ENCODE results near the gene IFNA7.
"Not testable (repeated sequence)": the region's sequence is repeated elsewhere in the genome, so short reads cannot be mapped to it uniquely, and the experiment has no call there.

The IFNA7 gene

DNA sequence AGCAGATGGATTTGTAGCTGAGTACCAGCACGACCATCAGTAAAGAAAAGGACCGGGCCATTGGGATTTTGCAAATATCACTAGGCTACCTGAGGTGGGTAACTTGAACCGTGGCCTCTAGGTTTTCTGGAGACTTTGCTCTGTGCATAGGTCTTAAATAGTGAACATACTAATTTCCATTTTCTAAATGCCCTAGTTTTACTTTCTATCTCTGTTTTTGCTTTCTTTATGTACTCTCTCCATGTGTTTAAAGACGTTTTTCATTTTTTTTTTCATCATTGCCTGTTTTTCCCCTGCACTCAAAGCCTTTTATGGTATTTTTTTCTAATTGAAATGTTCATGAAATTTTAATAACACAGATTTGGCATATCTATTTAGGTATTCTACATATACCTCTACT, at the start of gene IFNA7:
Gene IFNA7, minus strand, starts transcription at position 101 of the 400 bp plus-strand sequence. Its CDS starts 40 bp downstream, at position 61.
- DNase-seq (ENCODE audit: low read depth in 2 of 2), result not testable (repeated sequence)

DNA sequence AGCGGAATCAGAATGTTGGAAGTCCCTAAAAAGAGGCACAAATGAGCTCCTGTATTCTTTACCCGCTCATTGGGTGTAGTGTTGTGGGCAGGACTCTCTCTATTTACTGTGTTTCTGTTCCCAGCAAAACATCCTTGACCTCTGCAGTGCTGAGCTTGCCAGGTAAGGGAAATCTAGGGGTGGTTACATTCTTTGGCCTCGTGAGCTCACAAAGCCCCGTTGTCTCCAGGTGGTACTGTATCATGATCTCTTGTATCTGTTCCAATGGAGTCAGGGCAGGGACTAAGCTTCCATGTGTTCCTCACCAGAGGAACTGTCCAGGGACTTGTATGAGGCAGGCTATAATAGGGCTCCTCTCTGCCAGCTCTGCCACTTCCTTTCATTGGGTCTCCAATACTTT, 49.6 kb upstream of the IFNA7 start:
- no peak for DNase-seq (ENCODE audit: low read depth in 2 of 2)

DNA sequence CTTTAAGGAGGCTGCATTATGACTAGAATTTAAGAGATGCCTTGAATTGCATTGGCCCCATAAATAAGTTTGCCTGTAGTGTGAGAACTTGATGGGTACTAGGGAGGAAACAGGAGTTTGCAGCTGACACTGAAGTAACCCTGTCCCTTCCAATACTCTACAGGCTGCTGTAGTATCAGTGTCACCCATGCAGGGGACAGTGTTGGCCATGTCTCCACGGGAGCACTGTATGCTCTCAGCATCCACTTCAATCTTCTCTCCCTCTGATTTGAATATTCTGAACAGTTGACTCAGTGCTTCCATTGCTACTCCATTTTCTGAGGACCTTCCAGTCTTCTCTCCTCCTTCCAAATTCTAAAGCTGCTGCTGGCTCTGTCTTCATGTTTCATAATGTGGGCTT, 49.2 kb upstream of the IFNA7 start:
- DNase-seq (ENCODE audit: low read depth in 2 of 2), result no peak

DNA sequence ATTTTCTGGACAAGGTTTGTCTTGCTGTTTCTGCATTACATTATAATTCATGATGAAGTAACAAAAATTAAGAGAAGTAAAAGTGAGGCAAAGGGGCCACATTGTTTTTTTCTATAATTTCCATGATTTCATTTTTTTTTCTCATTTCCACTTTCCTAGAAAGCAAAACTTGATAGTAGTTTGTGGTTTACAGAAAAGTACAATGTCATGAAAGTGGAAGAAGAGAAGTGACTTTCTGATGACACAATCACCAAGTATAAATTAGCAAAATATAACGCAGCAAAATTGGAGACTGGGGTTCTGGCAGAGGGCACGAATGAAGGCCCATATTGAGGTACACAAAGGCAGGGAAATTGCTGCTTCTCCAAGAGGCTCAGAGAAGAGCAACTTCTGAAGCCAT, 42.8 kb upstream of the IFNA7 start:
- no peak for DNase-seq (ENCODE audit: low read depth in 2 of 2)

DNA sequence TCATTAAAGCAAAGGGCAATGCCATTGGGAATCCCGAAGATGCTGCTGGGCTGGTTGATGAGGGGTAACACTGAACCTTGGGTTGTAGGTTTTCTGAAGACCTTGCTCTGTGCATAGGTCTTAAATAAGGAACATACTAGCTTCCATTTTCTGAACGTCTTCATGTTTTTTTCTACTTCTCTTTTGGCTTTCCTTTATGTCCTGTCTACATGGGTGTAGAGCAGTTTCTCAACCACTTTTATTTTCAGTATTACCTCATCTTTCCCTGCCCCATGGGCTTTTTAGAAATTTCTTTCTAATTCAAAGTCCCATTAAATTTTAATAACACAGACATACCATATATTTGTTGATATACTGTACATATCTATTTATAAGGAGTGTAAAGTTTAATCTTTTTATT, 37.9 kb upstream of the IFNA7 start, which contains the start of gene IFNA14:
Gene IFNA14, minus strand, starts transcription at position 95 of the 400 bp plus-strand sequence. Its CDS starts 70 bp downstream, at position 25.
- no peak for DNase-seq (ENCODE audit: low read depth in 2 of 2)

DNA sequence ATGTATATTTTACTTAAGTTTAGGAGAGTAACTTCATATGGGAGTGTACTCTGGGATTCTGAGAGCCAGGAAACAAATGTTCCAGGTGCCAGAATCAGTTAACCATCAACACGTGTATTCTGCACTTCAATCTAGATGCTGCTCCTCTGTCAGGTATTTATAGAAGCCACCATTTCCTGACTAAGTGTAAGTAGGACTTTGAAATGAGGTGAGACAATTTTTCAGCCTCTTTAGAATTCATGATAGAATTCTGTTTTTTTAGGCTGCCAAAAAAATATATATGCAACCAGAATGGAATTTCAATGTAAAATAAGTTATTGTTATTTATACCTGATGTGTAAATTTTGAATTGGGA, 34.3 kb upstream of the IFNA7 start:
- not testable (repeated sequence) for DNase-seq (ENCODE audit: low read depth in 2 of 2)

DNA sequence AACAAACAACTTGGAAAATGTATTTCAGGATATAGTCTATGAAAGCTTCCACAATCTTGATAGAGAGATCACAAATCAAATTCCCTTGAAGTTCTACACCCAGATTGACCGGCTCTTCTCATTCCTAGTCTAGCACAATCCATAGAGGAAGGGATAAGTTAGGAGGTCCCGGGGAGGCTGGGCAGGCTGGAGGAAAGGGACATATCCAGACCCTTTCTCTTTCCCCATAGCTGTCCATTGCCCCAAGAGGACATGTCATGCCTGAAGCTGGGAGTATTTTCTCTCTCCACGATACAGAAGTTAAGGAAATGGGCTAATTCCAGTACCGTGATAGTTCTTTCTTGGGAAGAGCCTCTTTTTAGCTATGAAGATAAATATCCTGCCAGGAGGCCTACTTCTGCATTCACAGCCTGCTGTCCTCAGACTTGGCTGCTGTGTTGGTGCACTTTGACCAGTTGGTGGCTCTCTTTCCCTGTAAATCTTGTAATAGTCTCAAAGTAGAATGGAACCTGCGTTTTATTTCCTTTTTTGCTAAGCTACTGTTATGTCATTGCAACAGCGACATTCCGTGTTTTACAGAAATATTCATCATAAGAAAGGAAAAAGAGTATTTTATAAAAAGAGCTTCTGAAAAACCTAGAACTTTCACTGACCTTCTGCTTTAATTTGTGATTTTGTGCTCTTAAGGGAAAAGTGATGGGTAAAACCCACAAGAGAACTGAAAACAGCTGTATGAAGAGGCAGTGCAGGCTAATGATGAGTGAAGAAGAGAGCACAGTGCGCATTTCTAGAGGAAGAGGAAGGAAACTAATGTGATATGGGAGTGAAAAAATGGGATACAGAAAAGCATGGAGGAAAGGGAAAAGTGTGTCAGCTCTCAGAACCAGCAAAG, 33.7 kb upstream of the IFNA7 start:
- DNase-seq (ENCODE audit: low read depth in 2 of 2), result not testable (repeated sequence)

DNA sequence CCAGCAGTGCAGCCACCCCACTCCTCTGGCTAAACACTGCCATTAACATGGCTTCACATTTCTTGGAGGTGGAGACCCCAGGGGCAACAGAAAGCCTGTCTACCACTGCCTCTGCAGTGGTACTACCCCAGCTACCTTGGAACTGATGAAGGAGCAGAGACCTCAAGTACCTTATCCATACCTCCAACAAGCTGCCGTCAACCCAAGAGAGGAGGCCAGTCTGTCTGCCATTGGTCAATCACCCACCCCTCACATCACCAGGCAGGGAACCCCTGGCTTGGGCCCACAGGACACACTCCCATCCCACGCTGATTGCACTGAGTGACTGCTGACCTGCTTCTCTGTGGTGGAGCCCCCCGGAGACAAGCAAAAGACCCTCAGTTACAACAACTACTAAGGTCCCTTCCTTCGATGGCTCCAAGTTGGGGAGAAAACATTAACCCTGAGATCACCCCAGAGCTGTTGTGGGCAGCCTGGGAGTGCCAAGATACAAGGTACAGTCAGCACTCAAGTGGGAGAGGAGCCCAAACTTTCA, 32.2 kb upstream of the IFNA7 start:
- no peak for DNase-seq (ENCODE audit: low read depth in 2 of 2)

DNA sequence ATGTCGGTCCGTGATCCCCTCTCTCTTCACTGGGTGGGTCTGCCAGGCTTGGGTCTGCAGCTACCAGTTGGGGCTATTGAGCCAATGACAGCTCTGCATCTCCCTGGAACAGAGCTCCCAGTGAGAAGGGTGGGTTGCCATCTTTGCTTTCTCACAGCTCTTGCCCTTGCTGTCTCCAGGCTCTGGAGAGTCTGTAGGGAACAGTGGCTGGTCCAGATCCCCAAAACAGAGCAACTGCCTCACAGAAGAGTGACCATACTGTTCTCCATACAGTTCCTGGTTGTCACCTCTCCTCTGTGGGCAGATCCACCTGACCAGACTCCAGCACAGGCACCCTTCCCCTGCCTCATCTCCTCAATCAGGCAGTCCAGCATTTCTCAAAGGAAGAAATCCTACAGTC, 31.3 kb upstream of the IFNA7 start:
- DNase-seq (ENCODE audit: low read depth in 2 of 2), result no peak

DNA sequence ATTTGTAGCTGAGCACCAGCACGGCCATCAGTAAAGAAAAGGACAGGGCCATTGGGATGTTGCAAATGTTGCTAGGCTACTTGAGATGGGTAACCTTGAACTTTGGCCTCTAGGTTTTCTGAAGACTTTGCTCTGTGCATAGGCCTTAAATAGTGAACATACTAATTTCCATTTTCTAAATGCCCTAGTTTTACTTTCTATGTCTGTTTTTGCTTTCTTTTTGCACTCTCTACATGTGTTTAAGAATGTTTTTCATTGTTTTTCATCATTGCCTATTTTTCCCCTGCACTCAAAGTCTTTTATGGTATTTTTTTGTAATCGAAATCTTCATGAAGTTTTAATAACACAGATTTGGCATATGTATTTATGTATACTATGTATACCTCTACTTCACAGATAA, 26.1 kb upstream of the IFNA7 start, which contains the start of gene IFNA17:
Gene IFNA17, minus strand, starts transcription at position 101 of the 400 bp plus-strand sequence. Its CDS starts 49 bp downstream, at position 52.
- no peak for DNase-seq (ENCODE audit: low read depth in 2 of 2)

DNA sequence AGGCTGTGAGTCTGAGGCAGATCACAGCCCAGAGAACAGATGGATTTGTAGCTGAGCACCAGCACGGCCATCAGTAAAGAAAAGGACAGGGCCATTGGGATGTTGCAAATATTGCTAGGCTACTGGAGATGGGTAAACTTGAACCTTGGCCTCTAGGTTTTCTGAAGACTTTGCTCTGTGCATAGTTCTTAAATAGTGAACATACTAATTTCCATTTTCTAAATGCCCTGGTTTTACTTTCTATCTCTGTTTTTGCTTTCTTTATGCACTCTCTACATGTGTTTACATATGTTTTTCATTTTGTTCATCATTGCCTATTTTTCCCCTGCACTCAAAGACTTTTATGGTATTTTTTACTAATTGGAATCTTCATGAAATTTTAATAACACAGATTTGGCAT, 15.2 kb upstream of the IFNA7 start, which contains the start of gene IFNA16:
Gene IFNA16, minus strand, starts transcription at position 101 of the 400 bp plus-strand sequence. Its CDS starts 6 bp downstream, at position 95.
- DNase-seq (ENCODE audit: low read depth in 2 of 2), result not testable (repeated sequence)

DNA sequence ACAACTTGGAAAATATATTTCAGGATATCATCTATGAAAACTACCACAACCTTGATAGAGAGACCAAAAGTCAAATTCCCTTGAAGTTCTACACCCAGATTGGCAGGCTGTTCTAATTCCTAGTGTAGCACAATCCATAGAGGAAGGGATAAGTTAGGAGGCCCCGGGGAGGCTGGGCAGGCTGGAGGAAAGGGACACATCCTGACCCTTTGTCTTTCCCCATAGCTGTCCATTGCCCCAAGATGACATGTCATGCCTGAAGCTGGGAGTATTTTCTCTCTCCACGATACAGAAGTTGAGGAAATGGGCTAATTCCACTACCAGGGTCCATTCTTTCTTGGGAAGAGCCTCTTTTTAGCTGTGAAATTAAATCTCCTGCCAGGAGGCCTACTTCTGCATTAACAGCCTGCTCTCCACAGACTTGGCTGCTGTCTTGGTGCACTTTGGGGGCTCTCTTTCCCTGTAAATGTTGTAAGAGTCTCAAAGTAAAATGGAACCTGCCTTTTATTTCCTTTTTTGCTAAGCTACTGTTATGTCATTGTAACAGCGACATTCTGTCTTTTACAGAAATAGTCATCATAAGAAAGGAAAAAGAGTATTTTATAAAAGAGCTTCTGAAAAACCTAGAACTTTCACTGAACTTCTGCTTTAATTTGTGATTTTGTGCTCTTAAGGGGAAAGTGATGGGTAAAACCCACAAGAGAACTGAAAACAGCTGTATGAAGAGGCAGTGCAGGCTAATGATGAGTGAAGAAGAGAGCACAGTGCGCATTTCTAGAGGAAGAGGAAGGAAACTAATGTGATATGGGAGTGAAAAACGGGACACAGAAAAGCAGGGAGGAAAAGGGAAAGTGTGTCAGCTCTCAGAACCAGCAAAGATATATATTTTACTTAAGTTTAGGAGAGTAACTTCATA, 11.7 kb upstream of the IFNA7 start:
- DNase-seq (ENCODE audit: low read depth in 2 of 2), result not testable (repeated sequence)

DNA sequence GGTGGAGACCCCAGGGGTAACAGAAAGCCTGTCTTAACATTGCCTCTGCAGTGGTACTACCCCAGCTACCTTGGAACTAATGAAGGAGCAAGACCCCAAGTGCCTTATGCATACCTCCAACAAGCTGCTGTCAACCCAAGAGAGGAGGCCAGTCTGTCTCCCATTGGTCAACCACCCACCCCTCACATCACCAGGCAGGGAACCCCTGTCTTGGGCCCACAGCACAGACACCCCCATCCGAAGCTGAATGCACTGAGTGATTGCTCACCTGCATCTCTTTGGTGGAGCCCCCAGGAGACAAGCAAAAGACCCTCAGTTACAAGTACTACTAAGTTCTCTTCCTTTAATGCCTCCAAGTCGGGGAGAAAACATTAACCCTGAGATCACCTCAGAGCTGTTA, 10.2 kb upstream of the IFNA7 start:
- not testable (repeated sequence) for DNase-seq (ENCODE audit: low read depth in 2 of 2)

DNA sequence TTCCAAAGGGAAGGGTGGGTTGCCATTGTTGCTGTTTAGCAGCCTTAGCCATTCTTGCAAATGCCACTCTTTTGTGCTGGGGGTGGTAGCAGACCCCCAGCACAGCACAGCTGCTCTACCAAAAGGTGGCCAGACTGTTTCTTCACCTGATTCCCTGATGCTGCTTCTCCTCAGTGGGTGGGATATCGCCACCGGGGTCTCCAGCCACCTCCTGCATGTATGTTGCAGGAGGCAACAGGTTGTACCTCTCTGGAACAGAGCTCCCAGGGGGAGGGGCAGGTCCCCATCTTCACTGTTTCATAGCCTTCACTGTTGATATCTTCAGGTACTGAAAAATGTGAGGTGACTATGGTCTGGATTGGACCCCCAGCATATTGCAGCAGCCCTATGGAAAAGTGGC, 8.8 kb upstream of the IFNA7 start:
- not testable (repeated sequence) for DNase-seq (ENCODE audit: low read depth in 2 of 2)

DNA sequence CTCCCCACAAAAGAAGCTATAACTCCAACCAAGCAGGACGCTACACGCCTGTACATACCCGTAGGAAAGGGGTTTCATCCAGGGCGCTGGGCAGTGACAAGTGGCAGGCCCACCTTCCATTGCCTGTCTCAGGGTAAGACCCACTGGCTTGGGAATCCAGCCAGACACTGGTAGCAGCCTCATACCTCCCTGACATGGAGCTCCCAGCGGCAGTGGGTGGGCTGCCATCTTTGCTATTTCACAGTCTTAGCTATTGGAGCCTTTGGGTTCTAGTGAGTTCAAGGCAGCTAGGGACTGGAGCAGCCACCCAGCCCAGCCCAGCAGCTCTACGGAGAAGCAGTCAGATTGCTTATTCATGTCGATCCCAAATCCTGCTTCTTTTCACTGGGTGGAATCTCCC, 8.3 kb upstream of the IFNA7 start:
- no peak for DNase-seq (ENCODE audit: low read depth in 2 of 2)

DNA sequence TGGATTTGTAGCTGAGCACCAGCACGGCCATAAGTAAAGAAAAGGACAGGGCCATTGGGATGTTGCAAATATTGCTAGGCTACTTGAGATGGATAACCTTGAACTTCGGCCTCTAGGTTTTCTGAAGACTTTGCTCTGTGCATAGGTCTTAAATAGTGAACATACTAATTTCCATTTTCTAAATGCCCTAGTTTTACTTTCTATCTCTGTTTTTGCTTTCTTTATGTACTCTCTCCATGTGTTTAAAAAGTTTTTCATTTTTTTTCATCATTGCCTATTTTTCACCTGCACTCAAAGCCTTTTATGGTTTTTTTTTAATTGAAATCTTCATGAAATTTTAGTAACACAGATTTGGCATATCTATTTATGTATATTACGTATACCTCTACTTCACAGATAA, 5.0 kb upstream of the IFNA7 start, which contains the start of gene IFNA10:
Gene IFNA10, minus strand, starts transcription at position 101 of the 400 bp plus-strand sequence. Its CDS starts 46 bp downstream, at position 55.
- not testable (repeated sequence) for DNase-seq (ENCODE audit: low read depth in 2 of 2)

DNA sequence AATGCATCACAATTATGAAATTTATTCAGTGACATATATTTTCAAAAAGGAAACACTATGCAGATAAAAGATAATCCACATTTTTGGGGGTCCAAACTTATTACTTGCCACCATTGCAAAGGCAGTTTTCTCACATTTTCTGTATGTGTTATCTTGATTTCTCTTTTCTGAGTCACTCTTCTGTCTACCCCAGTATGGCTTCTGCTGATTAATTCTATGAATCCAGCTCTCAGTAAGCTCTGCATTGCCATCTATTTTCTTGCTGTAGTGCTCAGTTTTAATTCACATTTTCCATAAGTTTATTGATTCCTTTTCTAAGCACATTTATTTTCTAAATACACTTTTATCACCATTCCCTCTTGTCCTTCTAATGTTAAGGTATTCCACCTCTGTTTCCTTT, 3.2 kb upstream of the IFNA7 start:
- no peak for DNase-seq (ENCODE audit: low read depth in 2 of 2)

DNA sequence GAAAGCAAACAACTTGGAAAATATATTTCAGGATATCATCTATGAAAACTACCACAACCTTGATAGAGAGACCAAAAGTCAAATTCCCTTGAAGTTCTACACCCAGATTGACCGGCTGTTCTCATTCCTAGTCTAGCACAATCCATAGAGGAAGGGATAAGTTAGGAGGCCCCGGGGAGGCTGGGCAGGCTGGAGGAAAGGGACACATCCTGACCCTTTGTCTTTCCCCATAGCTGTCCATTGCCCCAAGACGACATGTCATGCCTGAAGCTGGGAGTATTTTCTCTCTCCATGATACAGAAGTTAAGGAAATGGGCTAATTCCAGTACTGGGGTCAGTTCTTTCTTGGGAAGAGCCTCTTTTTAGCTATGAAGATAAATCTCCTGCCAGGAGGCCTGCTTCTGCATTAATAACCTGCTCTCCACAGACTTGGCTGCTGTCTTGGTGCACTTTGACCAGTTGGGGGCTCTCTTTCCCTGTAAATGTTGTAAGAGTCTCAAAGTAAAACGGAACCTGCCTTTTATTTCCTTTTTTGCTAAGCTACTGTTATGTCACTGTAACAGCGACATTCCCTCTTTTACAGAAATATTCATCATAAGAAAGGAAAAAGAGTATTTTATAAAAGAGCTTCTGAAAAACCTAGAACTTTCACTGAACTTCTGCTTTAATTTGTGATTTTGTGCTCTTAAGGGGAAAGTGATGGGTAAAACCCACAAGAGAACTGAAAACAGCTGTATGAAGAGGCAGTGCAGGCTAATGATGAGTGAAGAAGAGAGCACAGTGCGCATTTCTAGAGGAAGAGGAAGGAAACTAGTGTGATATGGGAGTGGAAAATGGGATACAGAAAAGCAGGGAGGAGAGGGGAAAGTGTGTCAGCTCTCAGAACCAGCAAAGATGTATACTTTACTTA, 6.9 kb downstream of the IFNA7 start:
- DNase-seq (ENCODE audit: low read depth in 2 of 2), result not testable (repeated sequence)

DNA sequence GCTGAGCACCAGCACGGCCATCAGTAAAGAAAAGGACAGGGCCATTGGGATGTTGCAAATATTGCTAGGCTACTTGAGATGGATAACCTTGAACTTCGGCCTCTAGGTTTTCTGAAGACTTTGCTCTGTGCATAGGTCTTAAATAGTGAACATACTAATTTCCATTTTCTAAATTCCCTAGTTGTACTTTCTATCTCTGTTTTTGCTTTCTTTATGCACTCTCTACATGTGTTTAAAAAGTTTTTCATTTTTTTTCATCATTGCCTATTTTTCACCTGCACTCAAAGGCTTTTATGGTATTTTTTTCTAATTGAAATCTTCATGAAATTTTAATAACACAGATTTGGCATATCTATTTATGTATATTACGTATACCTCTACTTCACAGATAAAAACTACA, 14.5 kb downstream of the IFNA7 start, which contains the start of gene IFNA4:
Gene IFNA4, minus strand, starts transcription at position 101 of the 400 bp plus-strand sequence. Its CDS starts 56 bp downstream, at position 45.
- DNase-seq (ENCODE audit: low read depth in 2 of 2), result not testable (repeated sequence)

All from fibroblast of skin of left biceps (primary cell).